Type B pancreatic cell (in vitro differentiated cells): Measurements from ENCODE around the gene RNF150. TPM values are rescaled to one million over a fixed set of nuclear protein-coding genes. Genes with fewer than 3 reads are reported as not detected.

ENCODE experiments used
- DNase-seq: peaks from one replicate; pipeline ENCODE4 v3.0.0; 2021; ENCODE audit warnings: mixed read lengths; ENCODE audit not compliant: unreplicated experiment; ENCODE audit errors: extremely low spot score
- H3K27ac Mint-ChIP-seq: 2 replicates; pipeline ENCODE4 v1.8.0; 2021; ENCODE audit warnings: mild to moderate bottlenecking, mixed read lengths
- H3K27me3 Mint-ChIP-seq: 2 replicates; pipeline ENCODE4 v1.8.0; 2021; ENCODE audit warnings: mixed read lengths
- H3K36me3 Mint-ChIP-seq: 2 replicates; pipeline ENCODE4 v1.8.0; 2021; ENCODE audit warnings: mixed read lengths
- H3K4me1 Mint-ChIP-seq: one replicate; pipeline ENCODE4 v1.8.0; 2021; ENCODE audit warnings: mixed read lengths; ENCODE audit not compliant: unreplicated experiment
- H3K4me3 Mint-ChIP-seq: 2 replicates; pipeline ENCODE4 v1.8.0; 2021; ENCODE audit warnings: mild to moderate bottlenecking, mixed read lengths
- H3K9me3 Mint-ChIP-seq: 2 replicates; pipeline ENCODE4 v1.8.0; 2021; ENCODE audit warnings: mixed read lengths
- CTCF ChIP-seq: fragments of 200-600 bp; sonication (generic); conservative IDR thresholded peaks from 2 replicates; pipeline ENCODE4 v1.5.0; 2021; ENCODE audit warnings: antibody characterized with exemption, mild to moderate bottlenecking
- total RNA-seq: library from RNA; stranded (reverse); gene quantifications from 2 replicates; pipeline ENCODE4 v1.2.1, GENCODE V29; 2021; ENCODE audit warnings: low replicate concordance

The RNF150 gene
- total RNA-seq, 1 donor from 2014 or later: 34.0 TPM

GRCh38 chr4:140854168-140854567 lies 279.1 kb downstream of the RNF150 start:
- H3K36me3 Mint-ChIP-seq: no peaks in the 10 kb centered on the region
- DNase-seq: no peak
- no peak overlapping the region for H3K27ac Mint-ChIP-seq
- no peak for TF ChIP-seq CTCF
- no peaks in the 10 kb centered on the region for H3K9me3 Mint-ChIP-seq
- H3K4me1 Mint-ChIP-seq: peaks cover 13% of the 10 kb centered on the region
- no peaks in the 10 kb centered on the region for H3K27me3 Mint-ChIP-seq
- no peak overlapping the region for H3K4me3 Mint-ChIP-seq

DNA sequence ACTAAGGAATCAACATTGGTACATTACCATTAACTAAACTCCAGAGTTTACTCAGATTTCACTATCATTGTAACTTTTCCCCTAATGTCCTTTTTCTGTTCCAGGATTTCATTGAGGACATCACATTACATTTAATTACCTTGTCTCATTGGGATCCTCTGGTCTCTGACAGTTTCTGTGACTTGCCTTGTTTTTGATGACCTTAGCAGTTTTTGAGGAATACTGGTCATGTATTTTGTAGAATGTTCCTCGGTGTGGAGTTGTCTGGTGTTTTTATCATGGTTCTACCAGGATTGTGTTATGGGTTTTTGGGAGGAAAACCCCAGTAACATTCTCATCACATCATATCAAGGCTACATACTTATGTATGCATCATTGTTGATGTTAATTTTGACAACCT lies 281.5 kb downstream of the RNF150 start:
- H3K27ac Mint-ChIP-seq: no peak overlapping the region
- no peak for TF ChIP-seq CTCF
- no peaks in the 10 kb centered on the region for H3K36me3 Mint-ChIP-seq
- DNase-seq: no peak
- no peaks in the 10 kb centered on the region for H3K27me3 Mint-ChIP-seq
- H3K4me1 Mint-ChIP-seq: peaks cover 9% of the 10 kb centered on the region
- no peak overlapping the region for H3K4me3 Mint-ChIP-seq
- no peaks in the 10 kb centered on the region for H3K9me3 Mint-ChIP-seq

DNA sequence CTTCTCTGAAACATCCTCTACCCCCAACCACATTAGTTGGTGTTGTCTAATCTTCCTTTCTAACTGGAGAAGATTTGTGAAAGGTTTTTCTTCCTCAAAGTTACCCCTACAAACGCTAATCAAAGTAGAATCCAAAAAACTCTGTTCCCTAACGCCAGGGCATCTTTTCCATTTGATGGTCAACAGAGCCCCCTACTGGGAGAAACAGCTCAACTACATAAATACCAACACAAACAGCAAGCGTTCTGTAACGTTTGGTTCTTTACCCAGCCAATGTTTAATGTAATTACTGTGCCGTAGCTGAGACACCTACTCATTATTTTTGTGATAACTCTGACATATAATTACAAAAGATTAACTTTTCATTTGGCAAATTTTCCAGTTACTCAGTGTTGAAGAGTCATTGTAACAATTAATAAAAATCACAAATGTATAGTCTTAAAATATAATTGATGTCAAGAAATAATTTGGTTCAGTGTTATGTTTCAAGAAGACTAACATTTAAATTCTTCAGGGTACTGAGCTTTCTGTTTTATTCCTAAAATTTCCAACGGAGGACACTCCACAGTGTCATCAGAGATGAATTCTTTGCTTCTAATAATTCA lies 282.1 kb downstream of the RNF150 start:
- Mint-ChIP-seq H3K4me1 (peaks cover 4% of the 10 kb centered on the region), H3K36me3 (no peaks in the 10 kb centered on the region), H3K27ac (no peak overlapping the region), H3K9me3 (no peaks in the 10 kb centered on the region), H3K27me3 (no peaks in the 10 kb centered on the region), H3K4me3 (no peak overlapping the region)
- peak; percentile 97 for TF ChIP-seq CTCF
- no peak for DNase-seq

DNA sequence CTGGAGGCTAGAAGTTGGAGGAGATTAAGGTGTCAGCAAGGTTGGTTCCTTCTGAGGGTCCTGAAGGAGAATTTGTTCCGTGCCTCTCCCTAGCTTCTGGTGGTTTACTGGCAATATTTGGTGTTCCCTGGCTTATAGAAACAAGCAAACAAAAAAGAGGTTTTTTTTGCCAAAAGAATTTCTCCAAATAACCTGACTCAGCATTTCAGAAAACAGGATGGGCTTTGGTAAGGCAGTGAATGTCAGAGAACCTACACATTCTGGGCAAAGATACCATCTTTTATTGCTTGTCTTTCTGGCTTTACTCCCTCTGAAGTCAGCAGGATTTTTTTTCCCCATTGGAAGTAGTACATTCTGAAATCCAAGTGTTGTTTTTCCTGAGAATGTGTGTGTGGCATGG lies 283.7 kb downstream of the RNF150 start:
- H3K27me3 Mint-ChIP-seq: no peaks in the 10 kb centered on the region
- no peak for TF ChIP-seq CTCF
- no peak overlapping the region for H3K4me3 Mint-ChIP-seq
- H3K4me1 Mint-ChIP-seq: peaks cover 4% of the 10 kb centered on the region
- H3K27ac Mint-ChIP-seq: no peak overlapping the region
- H3K36me3 Mint-ChIP-seq: no peaks in the 10 kb centered on the region
- no peak for DNase-seq
- no peaks in the 10 kb centered on the region for H3K9me3 Mint-ChIP-seq

DNA sequence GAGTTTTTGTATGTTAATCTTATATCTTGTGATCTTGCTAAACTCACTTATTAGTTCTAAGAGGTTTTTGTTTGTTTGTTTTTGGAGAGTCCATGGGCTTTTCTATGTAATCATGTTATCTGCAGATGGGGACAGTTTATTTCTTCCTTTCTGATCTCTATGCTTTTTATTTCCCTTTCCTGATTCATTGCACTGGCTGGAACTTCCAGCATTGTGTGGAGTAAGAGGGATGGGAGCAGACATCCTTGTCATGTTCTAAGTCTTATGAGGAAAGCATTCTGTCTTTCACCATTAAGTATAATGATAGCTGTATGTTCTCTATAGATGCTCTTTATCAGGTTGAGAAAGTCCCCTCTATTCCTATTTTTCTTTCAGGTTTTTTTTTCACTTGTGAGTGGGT lies 286.5 kb downstream of the RNF150 start:
- Mint-ChIP-seq H3K36me3 (no peaks in the 10 kb centered on the region), H3K9me3 (peaks cover 1% of the 10 kb centered on the region), H3K4me1 (peaks cover 4% of the 10 kb centered on the region), H3K27ac (no peak overlapping the region), H3K4me3 (no peak overlapping the region), H3K27me3 (no peaks in the 10 kb centered on the region)
- TF ChIP-seq CTCF: no peak
- no peak for DNase-seq

- no peak for TF ChIP-seq CTCF
- Mint-ChIP-seq H3K36me3 (peaks cover 3% of the 10 kb centered on the region), H3K4me3 (no peak overlapping the region), H3K4me1 (peaks cover 9% of the 10 kb centered on the region), H3K9me3 (peaks cover 4% of the 10 kb centered on the region), H3K27me3 (no peaks in the 10 kb centered on the region), H3K27ac (no peak overlapping the region)
- DNase-seq: no peak
Observed at GRCh38 chr4:140844061-140844460, 289.2 kb downstream of the RNF150 start.
